CD4-positive, alpha-beta T cell (primary cell): Measurements from ENCODE around the gene NTM. TPM values are rescaled to one million over a fixed set of nuclear protein-coding genes. Genes with fewer than 3 reads are reported as not detected.

ENCODE experiments used
- ATAC-seq: fragments of 200-7000 bp; cut with Tn5 transposase; one replicate; pipeline ENCODE4 v1.10.0; 2022; ENCODE audit warnings: mild to moderate bottlenecking; ENCODE audit not compliant: poor library complexity
- CTCF ChIA-PET: fragments of 350-600 bp; sonication (Branson Sonifier 250); formaldehyde crosslinking; loops from one replicate; lab custom pipeline; 2021; ENCODE audit warnings: antibody characterized with exemption, inconsistent platforms; lab: Charles Lee
- POLR2A ChIA-PET: fragments of 350-600 bp; sonication (Branson Sonifier 250); formaldehyde crosslinking; loops from one replicate; lab custom pipeline; 2021; ENCODE audit warnings: antibody characterized with exemption, inconsistent platforms; lab: Charles Lee
- DNase-seq, 14 experiments: peaks; one replicate each; pipeline ENCODE4 v3.0.0-alpha.2; 2013 to 2020; ENCODE audit warnings: mixed read lengths in 2 of 14
- H3K27ac ChIP-seq, 2 donors: one replicate each; pipeline versions ENCODE4 v1.5.1 to v1.7.0; 2013; ENCODE audit warnings: low read length in 2 of 2, low read depth in 1 of 2, mild to moderate bottlenecking in 1 of 2
- H3K27me3 ChIP-seq, 2 experiments: 1 replicate in 1 of 2; 2 replicates in 1 of 2; pipeline versions ENCODE4 v1.6.1 to v1.7.0; 2013; ENCODE audit warnings: low read length in 2 of 2, control low read depth in 1 of 2, mild to moderate bottlenecking in 1 of 2, moderate library complexity in 1 of 2; ENCODE audit not compliant: insufficient read depth in 2 of 2, control insufficient read depth in 1 of 2
- H3K36me3 ChIP-seq: one replicate; pipeline ENCODE4 v1.6.1; 2013; ENCODE audit warnings: low read length, control low read depth; ENCODE audit not compliant: insufficient read depth
- H3K4me1 ChIP-seq: one replicate; pipeline ENCODE4 v1.6.1; 2013; ENCODE audit warnings: low read length, control low read depth; ENCODE audit not compliant: insufficient read depth
- H3K4me3 ChIP-seq: one replicate; pipeline ENCODE4 v1.5.1; 2013; ENCODE audit warnings: mild to moderate bottlenecking, low read length, moderate library complexity
- H3K9me3 ChIP-seq, 2 experiments: 1 replicate in 1 of 2; 2 replicates in 1 of 2; pipeline versions ENCODE4 v1.6.1 to v1.7.0; 2013; ENCODE audit warnings: low read length in 2 of 2, mild to moderate bottlenecking in 2 of 2, control low read depth in 1 of 2, moderate library complexity in 1 of 2; ENCODE audit not compliant: control insufficient read depth in 1 of 2, insufficient read depth in 1 of 2
- H3K27ac Mint-ChIP-seq: one replicate; pipeline ENCODE4 v1.8.0; 2020; ENCODE audit warnings: mixed read lengths
- H3K27me3 Mint-ChIP-seq: one replicate; pipeline ENCODE4 v1.8.0; 2021; ENCODE audit warnings: mixed read lengths
- H3K36me3 Mint-ChIP-seq: one replicate; pipeline ENCODE4 v1.8.0; 2021; ENCODE audit warnings: low read depth, mixed read lengths
- H3K4me1 Mint-ChIP-seq: one replicate; pipeline ENCODE4 v1.8.0; 2021; ENCODE audit warnings: low read depth, mixed read lengths
- H3K4me3 Mint-ChIP-seq: one replicate; pipeline ENCODE4 v1.8.0; 2020; ENCODE audit warnings: mild to moderate bottlenecking, mixed read lengths
- H3K9me3 Mint-ChIP-seq: one replicate; pipeline ENCODE4 v1.8.0; 2020; ENCODE audit warnings: mixed read lengths
- intact Hi-C, 2 experiments: fragments of 100-400 bp; cut with DNase I in 1 of 2; cut with micrococcal nuclease in 1 of 2; formaldehyde crosslinking; loops; one replicate each; pipeline versions ENCODE4 v1.15.1 to v1.9.0; 2023 to 2025; cut with DNase I, micrococcal nuclease
- total RNA-seq, 174 experiments: library from RNA in 2 of 174; stranded (reverse) in 2 of 174; gene quantifications; one replicate each; pipeline ENCODE4 v1.2.3 and lab custom pipeline; 2021 to 2026
- TF ChIP-seq, protein P1 (sequence below): fragments of 200-600 bp; IDR thresholded peaks from one replicate; pipeline ENCODE4 v1.8.0; 2022; ENCODE audit warnings: antibody characterized with exemption, mild to moderate bottlenecking

The NTM gene
- total RNA-seq, 2 experiments from 2014 or later: not detected

- Histone ChIP-seq H3K36me3 (no peaks in the 10 kb centered on the region), H3K27me3 (no peaks in the 10 kb centered on the region), H3K4me3 (no peak overlapping the region), H3K27ac (no peak overlapping the region), H3K4me1 (no peaks in the 10 kb centered on the region), H3K9me3 (peaks cover 0 to 9% of the 10 kb centered on the region in 2 experiments)
- no peak for ATAC-seq
- Mint-ChIP-seq H3K9me3 (peaks cover 6% of the 10 kb centered on the region), H3K4me3 (no peak overlapping the region), H3K36me3 (no peaks in the 10 kb centered on the region), H3K27me3 (no peaks in the 10 kb centered on the region), H3K27ac (no peak overlapping the region), H3K4me1 (no peaks in the 10 kb centered on the region)
- no peak for DNase-seq
- POLR2A ChIA-PET: no interaction called here
- TF ChIP-seq, protein P1, sequence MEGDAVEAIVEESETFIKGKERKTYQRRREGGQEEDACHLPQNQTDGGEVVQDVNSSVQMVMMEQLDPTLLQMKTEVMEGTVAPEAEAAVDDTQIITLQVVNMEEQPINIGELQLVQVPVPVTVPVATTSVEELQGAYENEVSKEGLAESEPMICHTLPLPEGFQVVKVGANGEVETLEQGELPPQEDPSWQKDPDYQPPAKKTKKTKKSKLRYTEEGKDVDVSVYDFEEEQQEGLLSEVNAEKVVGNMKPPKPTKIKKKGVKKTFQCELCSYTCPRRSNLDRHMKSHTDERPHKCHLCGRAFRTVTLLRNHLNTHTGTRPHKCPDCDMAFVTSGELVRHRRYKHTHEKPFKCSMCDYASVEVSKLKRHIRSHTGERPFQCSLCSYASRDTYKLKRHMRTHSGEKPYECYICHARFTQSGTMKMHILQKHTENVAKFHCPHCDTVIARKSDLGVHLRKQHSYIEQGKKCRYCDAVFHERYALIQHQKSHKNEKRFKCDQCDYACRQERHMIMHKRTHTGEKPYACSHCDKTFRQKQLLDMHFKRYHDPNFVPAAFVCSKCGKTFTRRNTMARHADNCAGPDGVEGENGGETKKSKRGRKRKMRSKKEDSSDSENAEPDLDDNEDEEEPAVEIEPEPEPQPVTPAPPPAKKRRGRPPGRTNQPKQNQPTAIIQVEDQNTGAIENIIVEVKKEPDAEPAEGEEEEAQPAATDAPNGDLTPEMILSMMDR: no peak
- intact Hi-C loops: no loop called here
- CTCF ChIA-PET: no interaction called here
Measured at GRCh38 chr11:132217856-132218255, 847.4 kb downstream of the NTM start.

GRCh38 chr11:132220474-132220873 lies 850.1 kb downstream of the NTM start:
- no peak overlapping the region for H3K4me3 ChIP-seq
- Mint-ChIP-seq H3K36me3 (no peaks in the 10 kb centered on the region), H3K9me3 (peaks cover 18% of the 10 kb centered on the region), H3K4me3 (no peak overlapping the region), H3K27ac (no peak overlapping the region), H3K4me1 (no peaks in the 10 kb centered on the region), H3K27me3 (no peaks in the 10 kb centered on the region)
- no peaks in the 10 kb centered on the region for H3K36me3 ChIP-seq
- ATAC-seq (no peak), DNase-seq (no peak)
- ChIA-PET CTCF (no interaction called here), POLR2A (no interaction called here)
- TF ChIP-seq, protein P1: no peak
- intact Hi-C loops: no loop called here
- peaks cover 4 to 9% of the 10 kb centered on the region in 2 experiments for H3K9me3 ChIP-seq
- no peaks in the 10 kb centered on the region for H3K27me3 ChIP-seq
- no peaks in the 10 kb centered on the region for H3K4me1 ChIP-seq
- no peak overlapping the region for H3K27ac ChIP-seq

DNA sequence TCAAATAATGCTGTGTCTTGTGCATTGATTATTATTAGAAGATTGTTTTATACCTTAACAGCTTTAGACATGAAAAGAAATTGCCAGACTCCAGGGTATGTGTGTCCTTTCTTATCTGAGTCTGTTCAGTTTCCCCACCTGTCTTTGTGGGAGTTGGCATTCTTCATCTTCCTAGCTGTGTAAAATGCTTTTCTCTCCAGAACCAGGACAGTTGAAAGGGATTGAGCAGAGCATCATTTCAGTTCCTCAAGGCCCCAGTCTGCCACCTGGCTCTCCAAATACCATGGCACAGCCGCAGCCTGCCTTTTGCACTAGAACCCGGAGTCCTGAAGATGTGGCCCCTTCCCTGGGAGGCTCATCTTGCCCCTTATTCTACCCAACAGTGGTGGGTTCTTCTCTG lies 851.9 kb downstream of the NTM start:
- Histone ChIP-seq H3K4me1 (no peaks in the 10 kb centered on the region), H3K4me3 (no peak overlapping the region), H3K27ac (no peak overlapping the region), H3K27me3 (no peaks in the 10 kb centered on the region), H3K36me3 (no peaks in the 10 kb centered on the region), H3K9me3 (peaks cover 4 to 9% of the 10 kb centered on the region in 2 experiments)
- POLR2A ChIA-PET: no interaction called here
- ATAC-seq (no peak), DNase-seq (no peak)
- TF ChIP-seq, protein P1: no peak
- H3K4me1 Mint-ChIP-seq: no peaks in the 10 kb centered on the region
- no peak overlapping the region for H3K27ac Mint-ChIP-seq
- H3K9me3 Mint-ChIP-seq: peaks cover 19% of the 10 kb centered on the region
- intact Hi-C loops: no loop called here
- CTCF ChIA-PET: no interaction called here
- H3K27me3 Mint-ChIP-seq: no peaks in the 10 kb centered on the region
- no peaks in the 10 kb centered on the region for H3K36me3 Mint-ChIP-seq
- H3K4me3 Mint-ChIP-seq: no peak overlapping the region
